Inferior parietal cortex (tissue), 1 donor: ENCODE measurements around the gene DGKD.
"Not testable (repeated sequence)": the region's sequence is repeated elsewhere in the genome, so short reads cannot be mapped to it uniquely, and the experiment has no call there.

ENCODE experiments used
- DNase-seq: peaks from one replicate; pipeline ENCODE4 v3.0.0-alpha.2; 2016; ENCODE audit errors: extremely low spot score

DGKD gene

GRCh38 chr2:233353769-233354499, at the start of gene DGKD:
Gene DGKD, plus strand, starts transcription at chr2:233354494. Its CDS starts 25 bp downstream, at chr2:233354519.
- DNase-seq = no peak

GRCh38 chr2:233307565-233307964, 46.7 kb upstream of the DGKD start, which contains the start of gene SAG:
Gene SAG, plus strand, starts transcription at chr2:233307816. Its CDS starts 1,374 bp downstream, at chr2:233309190.
- DNase-seq = no peak

GRCh38 chr2:233311241-233311926, 42.9 kb upstream of the DGKD start:
- DNase-seq = no peak

- no peak for DNase-seq
Measured at GRCh38 chr2:233312874-233313273, 41.4 kb upstream of the DGKD start.

GRCh38 chr2:233314180-233314925, 39.9 kb upstream of the DGKD start:
- DNase-seq = no peak

- DNase-seq = no peak
Measured at GRCh38 chr2:233317196-233317943, 36.9 kb upstream of the DGKD start.

GRCh38 chr2:233319256-233319655, 35.0 kb upstream of the DGKD start:
- no peak for DNase-seq

- no peak for DNase-seq
Measured at GRCh38 chr2:233320470-233320869, 33.8 kb upstream of the DGKD start.

GRCh38 chr2:233321166-233321565, 33.1 kb upstream of the DGKD start:
- no peak for DNase-seq

GRCh38 chr2:233323851-233324250, 30.4 kb upstream of the DGKD start:
- no peak for DNase-seq

GRCh38 chr2:233325256-233325655, 29.0 kb upstream of the DGKD start:
- DNase-seq = no peak

GRCh38 chr2:233325814-233326213, 28.5 kb upstream of the DGKD start:
- no peak for DNase-seq

GRCh38 chr2:233326500-233326899, 27.8 kb upstream of the DGKD start:
- DNase-seq = no peak

GRCh38 chr2:233328922-233329321, 25.4 kb upstream of the DGKD start:
- no peak for DNase-seq

GRCh38 chr2:233329489-233330135, 24.7 kb upstream of the DGKD start:
- no peak for DNase-seq

- no peak for DNase-seq
Measured at GRCh38 chr2:233331536-233331935, 22.8 kb upstream of the DGKD start.

GRCh38 chr2:233332125-233332524, 22.2 kb upstream of the DGKD start:
- no peak for DNase-seq

- DNase-seq = no peak
Measured at GRCh38 chr2:233334915-233335314, 19.4 kb upstream of the DGKD start.

- not testable (repeated sequence) for DNase-seq
Measured at GRCh38 chr2:233336091-233336490, 18.2 kb upstream of the DGKD start.

GRCh38 chr2:233336541-233336940, 17.8 kb upstream of the DGKD start:
- DNase-seq = no peak

- DNase-seq = no peak
Measured at GRCh38 chr2:233338046-233338445, 16.2 kb upstream of the DGKD start.
